Left ventricle myocardium superior (tissue), 1 donor: Measurements from ENCODE around the gene SMARCE1. TPM values are rescaled to one million over a fixed set of nuclear protein-coding genes. Genes with fewer than 3 reads are reported as not detected.
A peak's percentile ranks its signal among the peaks of the same experiment; 100 is the strongest.
"Not testable (repeated sequence)": the region's sequence is repeated elsewhere in the genome, so short reads cannot be mapped to it uniquely, and the experiment has no call there.

Experiments used
- ATAC-seq: fragments of 200-7000 bp; cut with Tn5 transposase; one replicate; pipeline ENCODE4 v1.9.1; 2020; ENCODE audit warnings: mild to moderate bottlenecking, moderate library complexity
- DNase-seq: peaks from one replicate; pipeline ENCODE4 v3.0.0-alpha.2; 2020
- intact Hi-C: fragments of 100-400 bp; cut with micrococcal nuclease; formaldehyde crosslinking; loops from one replicate; pipeline ENCODE4 v1.11.0; 2022
- total RNA-seq: library from RNA; stranded (reverse); fragmentation: NEBNext Ultra II Directional; extraction: Animal tissue kit (Norgen Biotek cat#: 25700); gene quantifications from one replicate; pipeline ENCODE4 v1.2.1, GENCODE V29; 2021
- donor health status: DM: no; HTN: yes; CAD: no; lungs with severe emphysema.

The SMARCE1 gene
- total RNA-seq, 1 donor from 2014 or later = 59.8 TPM

GRCh38 chr17:40597556-40598300, 49.9 kb downstream of the SMARCE1 start:
- intact Hi-C loops = no loop called here
- DNase-seq (no peak), ATAC-seq (no peak)

DNA sequence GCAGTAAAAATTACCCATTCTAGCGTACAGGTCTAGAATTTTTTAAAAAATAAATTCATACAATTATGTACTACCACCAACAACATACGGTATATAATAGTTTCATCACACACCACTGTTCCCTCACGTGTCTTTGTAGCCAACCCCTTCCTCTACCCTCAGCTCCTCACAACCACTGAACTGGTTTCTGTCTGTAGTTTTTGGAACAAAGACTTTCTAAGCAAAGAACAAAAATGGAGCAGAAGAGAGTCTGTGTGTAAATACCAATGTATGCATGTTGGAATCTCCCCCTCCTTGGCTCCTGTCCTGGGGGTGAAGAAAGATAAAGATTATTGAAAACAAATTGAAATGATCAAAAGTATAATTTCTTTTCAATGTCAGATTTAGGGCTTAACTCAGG, 50.5 kb downstream of the SMARCE1 start:
- DNase-seq (no peak), ATAC-seq (no peak)
- intact Hi-C loops = no loop called here

- intact Hi-C loops = no loop called here
- no peak for DNase-seq
- no peak for ATAC-seq
These were observed 51.2 kb downstream of the SMARCE1 start for GRCh38 chr17:40596261-40596919.

DNA sequence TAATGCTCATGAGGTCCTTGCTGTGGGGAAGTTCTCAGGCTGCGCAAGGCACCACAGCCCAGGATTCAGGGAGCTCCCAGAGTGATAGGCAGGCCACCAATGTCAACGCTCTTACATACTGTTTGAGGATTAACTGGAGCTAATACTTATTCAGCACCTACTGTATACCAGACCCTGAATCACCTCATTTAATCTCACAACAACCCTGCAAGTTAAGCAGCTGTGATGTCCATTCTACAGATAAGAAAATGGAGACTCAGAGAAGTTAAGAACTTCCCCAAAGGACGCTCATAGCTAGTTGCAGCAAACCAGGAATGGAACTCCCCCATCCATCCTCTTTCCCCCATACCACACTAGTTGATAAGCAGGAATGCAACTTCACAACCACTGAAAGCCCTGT, 56.9 kb downstream of the SMARCE1 start:
- no peak for DNase-seq
- no peak for ATAC-seq
- intact Hi-C loops = no loop called here

DNA sequence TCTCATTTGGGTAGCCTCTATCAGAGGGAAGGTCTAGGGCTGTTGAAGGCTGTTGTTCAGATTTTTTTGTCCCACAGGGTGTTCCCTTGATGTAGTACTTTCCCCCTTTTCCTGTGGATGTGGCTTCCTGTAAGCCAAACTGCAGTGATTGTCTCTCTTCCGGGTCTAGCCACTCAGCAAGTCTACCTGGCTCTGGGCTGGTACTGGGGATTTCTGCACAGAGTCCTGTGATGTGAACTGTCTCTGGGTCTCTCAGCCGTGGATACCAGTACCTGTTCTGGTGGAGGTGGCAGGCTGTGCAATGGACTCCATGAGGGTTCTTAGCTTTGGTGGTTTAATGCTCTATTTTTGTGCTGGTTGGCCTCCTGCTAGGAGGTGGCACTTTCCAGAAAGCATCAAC, 59.1 kb downstream of the SMARCE1 start:
- DNase-seq = no peak
- intact Hi-C loops = no loop called here
- no peak for ATAC-seq

DNA sequence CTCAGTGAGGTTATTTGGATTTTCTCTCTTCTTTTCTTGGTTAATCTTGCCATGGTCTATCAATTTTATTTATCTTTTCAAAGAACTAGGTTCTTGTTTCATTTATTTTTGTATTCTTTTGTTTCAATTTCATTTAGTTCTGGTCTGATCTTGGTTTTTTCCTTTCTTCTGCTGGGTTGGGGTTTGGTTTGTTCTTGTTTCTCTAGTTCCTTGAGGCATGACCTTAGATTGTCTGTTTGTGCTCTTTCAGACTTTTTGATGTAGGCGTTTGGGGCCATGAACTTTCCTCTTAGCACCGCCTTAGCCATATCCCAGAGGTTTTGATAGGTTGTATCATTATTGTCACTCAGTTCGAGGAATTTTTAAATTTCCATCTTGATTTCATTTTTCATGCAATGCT, 61.4 kb downstream of the SMARCE1 start:
- ATAC-seq, DNase-seq, intact Hi-C loops: not testable (repeated sequence)

DNA sequence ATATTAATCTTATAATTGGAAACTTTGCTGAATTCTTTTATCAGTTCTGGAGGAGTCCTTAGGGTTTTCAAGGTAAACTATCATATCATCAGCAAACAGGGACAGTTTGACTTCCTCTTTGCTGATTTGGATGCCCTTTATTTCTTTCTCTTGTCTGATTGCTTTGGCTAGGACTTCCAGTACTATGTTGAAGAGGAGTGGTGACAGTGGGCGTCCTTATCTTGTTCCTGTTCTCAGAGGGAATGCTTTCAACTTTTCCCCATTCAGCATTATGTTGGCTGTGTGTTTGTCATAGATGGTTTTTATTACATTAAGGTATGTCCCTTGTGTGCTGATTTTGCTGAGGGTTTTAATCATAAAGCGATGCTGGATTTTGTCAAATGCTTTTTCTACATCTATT, 62.7 kb downstream of the SMARCE1 start:
- intact Hi-C loops, ATAC-seq, DNase-seq: not testable (repeated sequence)

DNA sequence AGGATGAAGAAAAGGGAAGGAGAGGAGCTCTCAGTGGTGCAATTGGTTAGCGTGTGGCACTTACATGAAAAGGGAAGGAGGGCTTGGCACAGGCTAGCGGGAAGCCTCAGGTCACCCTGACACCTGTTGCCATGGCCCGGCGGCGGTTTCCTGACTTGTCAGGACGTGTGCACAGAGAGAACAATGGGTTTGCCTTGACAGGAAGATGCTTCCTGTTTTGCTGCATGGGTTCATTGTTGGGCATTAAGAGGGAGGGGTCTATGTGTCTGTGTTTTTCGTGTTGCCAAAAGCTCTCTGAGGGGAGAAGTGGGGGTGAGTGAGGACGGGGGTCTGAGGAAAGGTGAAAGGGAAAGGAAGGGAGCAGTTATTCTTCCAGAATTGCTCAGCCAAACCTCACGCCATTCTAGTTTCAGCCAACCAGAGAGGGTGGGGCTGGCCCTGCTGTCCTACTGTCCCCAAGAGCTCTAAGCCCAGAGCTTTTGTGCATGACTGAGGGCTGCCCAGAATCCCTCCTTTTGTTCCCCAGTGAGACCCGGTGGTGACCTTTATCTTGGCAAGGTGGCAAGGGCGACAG, 65.2 kb downstream of the SMARCE1 start:
- intact Hi-C loops = no loop called here
- DNase-seq = peak; percentile 58

DNA sequence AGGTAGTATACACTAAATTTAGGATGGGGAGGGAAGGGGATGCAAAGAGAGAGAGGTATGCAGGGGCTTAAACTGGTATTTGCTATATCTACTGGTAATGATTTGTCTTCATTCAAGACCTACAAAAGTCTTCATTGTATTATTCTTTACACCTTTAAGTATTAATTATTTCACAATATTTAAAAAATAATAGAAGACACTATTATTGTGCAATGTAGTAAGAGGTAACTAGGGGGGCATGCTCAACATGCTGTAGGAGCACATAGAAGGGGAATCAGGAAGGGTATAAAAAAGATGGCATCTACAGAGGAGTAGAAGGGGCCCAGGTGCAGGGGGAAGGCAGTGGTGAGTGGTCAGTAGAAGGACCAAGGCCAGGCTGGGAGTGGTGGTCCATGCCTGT, 67.5 kb downstream of the SMARCE1 start:
- intact Hi-C loops = no loop called here
- no peak for DNase-seq
- ATAC-seq = no peak

More for the DNA sequence above, 65.2 kb downstream of the SMARCE1 start:
- peak; percentile 78 for ATAC-seq

- intact Hi-C loops = no loop called here
- DNase-seq (no peak), ATAC-seq (no peak)
These were observed 68.1 kb downstream of the SMARCE1 start for GRCh38 chr17:40579471-40579870.

DNA sequence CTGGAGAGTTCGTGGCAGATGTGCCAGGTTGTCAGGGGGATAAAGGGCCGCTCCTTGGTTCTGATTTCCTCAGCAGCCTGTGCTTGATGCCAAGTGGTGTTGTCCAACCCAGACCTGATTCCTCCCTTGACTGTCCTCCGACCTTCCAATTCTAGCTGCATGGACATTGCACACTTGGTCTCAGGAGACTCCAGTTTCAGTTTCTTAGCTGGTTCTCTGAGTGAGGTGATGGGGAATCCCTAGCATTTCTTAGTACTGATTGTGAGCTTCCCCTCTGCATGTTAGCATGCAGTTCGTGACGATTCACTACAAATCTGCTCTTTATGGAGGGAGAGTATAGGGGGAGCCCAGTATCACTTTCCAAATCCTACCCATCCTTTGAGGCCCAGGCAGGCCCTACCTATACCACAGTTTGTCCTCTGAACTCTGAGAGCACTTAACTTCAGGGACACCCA, 70.0 kb downstream of the SMARCE1 start:
- intact Hi-C loops = no loop called here
- DNase-seq (no peak), ATAC-seq (no peak)

- intact Hi-C loops = no loop called here
- DNase-seq (no peak), ATAC-seq (no peak)
These were observed 71.4 kb downstream of the SMARCE1 start for GRCh38 chr17:40576113-40576740.

Other genes with a start within 250 kb of the SMARCE1 start
- 1.1 TPM for gene TOP2A, start 229.9 kb downstream of the SMARCE1 start, total RNA-seq
- 176 TPM for gene IGFBP4, start 204.4 kb downstream of the SMARCE1 start, total RNA-seq
- not detected for gene TNS4, start 146.2 kb downstream of the SMARCE1 start, total RNA-seq
- gene CCR7, start 82.3 kb downstream of the SMARCE1 start, total RNA-seq = 0.22 TPM
- not detected for gene KRT222, start 17.4 kb upstream of the SMARCE1 start, total RNA-seq
- gene KRT24, start 55.9 kb upstream of the SMARCE1 start, total RNA-seq = not detected
- not detected for gene KRT25, start 107.5 kb upstream of the SMARCE1 start, total RNA-seq
- gene KRT26, start 124.4 kb upstream of the SMARCE1 start, total RNA-seq = not detected
- gene KRT27, start 134.7 kb upstream of the SMARCE1 start, total RNA-seq = not detected
- gene KRT28, start 152.1 kb upstream of the SMARCE1 start, total RNA-seq = not detected
- gene KRT10, start 174.8 kb upstream of the SMARCE1 start, total RNA-seq = 51.3 TPM
- gene KRT12, start 219.4 kb upstream of the SMARCE1 start, total RNA-seq = not detected
- gene KRT20, start 237.4 kb upstream of the SMARCE1 start, total RNA-seq = not detected